Mammary epithelial cell (primary cell): ENCODE measurements around the gene PPP1R9B.

Experiments
- EZH2 ChIP-seq: IDR thresholded peaks from 2 replicates; pipeline ENCODE4 v1.6.1; 2012; ENCODE audit warnings: low read length, inconsistent platforms, borderline replicate concordance
- TF ChIP-seq, protein P1 (sequence below), 2 donors: IDR thresholded peaks in 1 of 2; conservative IDR thresholded peaks in 1 of 2; 2 replicates each; pipeline ENCODE4 v1.5.1; 2011 to 2012; ENCODE audit warnings: inconsistent platforms in 2 of 2, low read length in 2 of 2, mild to moderate bottlenecking in 2 of 2, control low read depth in 1 of 2, low read depth in 1 of 2; ENCODE audit not compliant: insufficient read depth in 1 of 2; ENCODE audit errors: extremely low read depth in 1 of 2

DNA sequence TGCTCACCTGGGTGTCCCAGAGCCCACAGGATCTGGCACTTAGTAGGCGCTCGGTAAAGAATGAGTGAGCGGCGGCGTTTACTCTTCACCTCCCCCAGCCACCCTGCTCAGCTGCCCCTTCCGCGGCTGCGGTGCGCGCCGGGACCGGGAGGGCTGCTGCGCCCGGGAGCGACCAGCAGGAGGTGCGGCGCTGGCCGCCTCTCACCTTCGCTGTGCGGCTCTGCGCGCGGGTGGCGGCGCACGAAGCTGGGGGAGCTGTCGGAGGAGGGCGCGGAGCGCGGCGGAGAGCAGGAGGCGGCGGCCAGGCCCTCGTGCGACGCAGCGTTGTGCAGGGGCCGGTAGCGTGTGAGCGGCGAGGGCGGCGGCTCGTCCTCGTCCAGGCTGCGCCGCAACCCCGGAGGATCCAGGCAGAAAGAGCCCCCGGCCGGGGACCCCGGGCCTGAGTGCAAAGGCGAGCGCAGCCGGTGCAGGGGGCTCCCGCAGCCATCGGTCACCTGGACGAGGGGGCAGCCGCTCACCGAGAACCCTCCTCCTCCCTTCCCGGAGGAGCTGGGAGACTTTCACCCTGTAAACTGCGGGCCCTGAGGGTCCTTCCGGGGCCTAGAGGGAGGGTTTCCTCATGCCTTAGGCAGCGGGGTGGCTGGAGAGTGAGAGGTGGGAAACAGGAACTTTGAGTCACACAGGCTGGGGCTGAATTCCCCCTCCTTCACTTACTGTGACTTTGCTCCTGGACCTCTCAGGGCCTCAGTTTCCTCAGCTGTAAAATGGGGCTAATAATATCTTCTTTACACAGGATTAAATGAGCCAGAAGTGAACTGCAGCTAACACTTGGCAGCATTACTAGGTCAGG lies 33.0 kb downstream of the PPP1R9B start:
- TF ChIP-seq, protein P1, sequence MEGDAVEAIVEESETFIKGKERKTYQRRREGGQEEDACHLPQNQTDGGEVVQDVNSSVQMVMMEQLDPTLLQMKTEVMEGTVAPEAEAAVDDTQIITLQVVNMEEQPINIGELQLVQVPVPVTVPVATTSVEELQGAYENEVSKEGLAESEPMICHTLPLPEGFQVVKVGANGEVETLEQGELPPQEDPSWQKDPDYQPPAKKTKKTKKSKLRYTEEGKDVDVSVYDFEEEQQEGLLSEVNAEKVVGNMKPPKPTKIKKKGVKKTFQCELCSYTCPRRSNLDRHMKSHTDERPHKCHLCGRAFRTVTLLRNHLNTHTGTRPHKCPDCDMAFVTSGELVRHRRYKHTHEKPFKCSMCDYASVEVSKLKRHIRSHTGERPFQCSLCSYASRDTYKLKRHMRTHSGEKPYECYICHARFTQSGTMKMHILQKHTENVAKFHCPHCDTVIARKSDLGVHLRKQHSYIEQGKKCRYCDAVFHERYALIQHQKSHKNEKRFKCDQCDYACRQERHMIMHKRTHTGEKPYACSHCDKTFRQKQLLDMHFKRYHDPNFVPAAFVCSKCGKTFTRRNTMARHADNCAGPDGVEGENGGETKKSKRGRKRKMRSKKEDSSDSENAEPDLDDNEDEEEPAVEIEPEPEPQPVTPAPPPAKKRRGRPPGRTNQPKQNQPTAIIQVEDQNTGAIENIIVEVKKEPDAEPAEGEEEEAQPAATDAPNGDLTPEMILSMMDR (conservative IDR thresholded peaks at IDR 0.05 in 1 of 2, IDR thresholded peaks at IDR 0.05 in 1 of 2; ENCODE audit: extremely low read depth in 1 of 2, insufficient read depth in 1 of 2, low read depth in 1 of 2, low read length in 2 of 2) = peak; percentile 45 to 63
- no peak for TF ChIP-seq EZH2
